B cell (primary cell): Measurements from ENCODE around the gene MRPL23. TPM values are rescaled to one million over a fixed set of nuclear protein-coding genes. Genes with fewer than 3 reads are reported as not detected.

Experiments used
- ATAC-seq: fragments of 200-7000 bp; cut with Tn5 transposase; one replicate; pipeline ENCODE4 v1.10.0; 2021; ENCODE audit warnings: low read depth, mild to moderate bottlenecking, moderate number of reproducible peaks, moderate library complexity
- CTCF ChIA-PET: fragments of 350-600 bp; sonication (Branson Sonifier 250); formaldehyde crosslinking; loops from one replicate; lab custom pipeline; 2021; ENCODE audit warnings: antibody characterized with exemption, inconsistent platforms; lab: Charles Lee
- POLR2A ChIA-PET: fragments of 350-600 bp; sonication (Branson Sonifier 250); formaldehyde crosslinking; loops from one replicate; lab custom pipeline; 2021; ENCODE audit warnings: antibody characterized with exemption; lab: Charles Lee
- DNase-seq: peaks from one replicate; pipeline ENCODE4 v3.0.0; 2013
- H2AFZ ChIP-seq: 2 replicates; pipeline ENCODE4 v1.6.1; 2012; ENCODE audit warnings: mild to moderate bottlenecking, low read depth, low read length; ENCODE audit not compliant: insufficient read depth, poor library complexity, severe bottlenecking
- H3K27ac ChIP-seq, 2 donors: 1 replicate in 1 of 2; 2 replicates in 1 of 2; pipeline ENCODE4 v1.5.1; 2012 to 2013; ENCODE audit warnings: low read length in 2 of 2, mild to moderate bottlenecking in 2 of 2, moderate library complexity in 1 of 2
- H3K27me3 ChIP-seq, 4 experiments: fragments of 200-600 bp in 1 of 4; sonication (generic) in 1 of 4; replicated peaks in 1 of 4; 1 replicate in 2 of 4; 2 replicates in 2 of 4; pipeline versions ENCODE4 v1.6.1 to v1.7.0; 2013 to 2016; ENCODE audit warnings: low read length in 3 of 4, mild to moderate bottlenecking in 2 of 4, mixed read lengths in 1 of 4, moderate library complexity in 1 of 4; ENCODE audit not compliant: insufficient read depth in 4 of 4, control insufficient read depth in 3 of 4; ENCODE audit errors: control extremely low read depth in 1 of 4
- H3K36me3 ChIP-seq, 2 experiments: replicated peaks in 1 of 2; 1 replicate in 1 of 2; 2 replicates in 1 of 2; pipeline versions ENCODE4 v1.6.1 to v1.7.1; 2013; ENCODE audit warnings: low read length in 1 of 2; ENCODE audit not compliant: insufficient read depth in 2 of 2, control insufficient read depth in 1 of 2; ENCODE audit errors: control extremely low read depth in 1 of 2, extremely low read depth in 1 of 2
- H3K4me1 ChIP-seq, 2 donors: fragments of 200-600 bp in 1 of 2; sonication (generic) in 1 of 2; 1 replicate in 1 of 2; 2 replicates in 1 of 2; pipeline versions ENCODE4 v1.5.1 to v1.6.1; 2013 to 2017; ENCODE audit warnings: low read length in 2 of 2; ENCODE audit not compliant: control insufficient read depth in 2 of 2, insufficient read depth in 2 of 2
- H3K4me2 ChIP-seq: replicated peaks from 2 replicates; pipeline ENCODE3; 2012; ENCODE audit warnings: mild to moderate bottlenecking, low read depth, low read length; ENCODE audit not compliant: poor library complexity, severe bottlenecking
- H3K4me3 ChIP-seq, 5 experiments: fragments of 200-600 bp in 1 of 5; sonication (generic) in 1 of 5; 1 replicate in 3 of 5; 2 replicates in 2 of 5; pipeline versions ENCODE4 v1.5.1 to v1.7.0; 2011 to 2016; ENCODE audit warnings: low read length in 4 of 5, mild to moderate bottlenecking in 4 of 5, low read depth in 2 of 5, control low read depth in 1 of 5, moderate library complexity in 1 of 5; ENCODE audit not compliant: insufficient read depth in 1 of 5; ENCODE audit errors: control extremely low read depth in 1 of 5, extremely low read depth in 1 of 5
- H3K79me2 ChIP-seq: fragments of 200-600 bp; sonication (generic); one replicate; pipeline ENCODE4 v1.6.0; 2016; ENCODE audit warnings: low read length; ENCODE audit not compliant: control insufficient read depth, insufficient read depth
- H3K9ac ChIP-seq: fragments of 200-600 bp; sonication (generic); 2 replicates; pipeline ENCODE4 v1.6.1; 2017; ENCODE audit warnings: mild to moderate bottlenecking, low read length, moderate library complexity
- H3K9me3 ChIP-seq, 3 donors: one replicate each; pipeline versions ENCODE4 v1.6.1 to v1.7.1; 2013; ENCODE audit warnings: low read length in 2 of 3; ENCODE audit not compliant: control insufficient read depth in 2 of 3, insufficient read depth in 1 of 3; ENCODE audit errors: control extremely low read depth in 1 of 3
- H4K20me1 ChIP-seq: 2 replicates; pipeline ENCODE4 v1.6.0; 2012; ENCODE audit warnings: mild to moderate bottlenecking, low read length; ENCODE audit not compliant: insufficient read depth, control insufficient read depth, poor library complexity, severe bottlenecking
- H3K27ac Mint-ChIP-seq: one replicate; pipeline ENCODE4 v1.8.0; 2021; ENCODE audit warnings: mixed read lengths
- H3K27me3 Mint-ChIP-seq: one replicate; pipeline ENCODE4 v1.8.0; 2021; ENCODE audit warnings: mixed read lengths
- H3K4me1 Mint-ChIP-seq: one replicate; pipeline ENCODE4 v1.8.0; 2021; ENCODE audit warnings: mixed read lengths
- H3K4me3 Mint-ChIP-seq: one replicate; pipeline ENCODE4 v1.8.0; 2021; ENCODE audit warnings: mixed read lengths
- H3K9me3 Mint-ChIP-seq: one replicate; pipeline ENCODE4 v1.8.0; 2022; ENCODE audit warnings: mixed read lengths; ENCODE audit not compliant: insufficient read depth
- CTCF ChIP-seq: fragments of 200-600 bp; IDR thresholded peaks from one replicate; pipeline ENCODE4 v1.8.0; 2022; ENCODE audit warnings: antibody characterized with exemption, mild to moderate bottlenecking
- EZH2 ChIP-seq: IDR thresholded peaks from 2 replicates; pipeline ENCODE4 v1.6.1; 2012; ENCODE audit warnings: borderline replicate concordance, low read depth, mild to moderate bottlenecking, moderate library complexity, low read length; ENCODE audit not compliant: insufficient read depth, poor library complexity, severe bottlenecking
- WGBS: methylation state at CpG from one replicate; pipeline ENCODE4 v1.1.5; 2013; ENCODE audit warnings: missing lambda C conversion rate; ENCODE audit not compliant: insufficient coverage; 5-methylcytosine and 5-hydroxymethylcytosine counted together
- intact Hi-C: fragments of 100-400 bp; cut with micrococcal nuclease; formaldehyde crosslinking; loops from one replicate; pipeline ENCODE4 v1.10.0; 2022
- polyA plus RNA-seq: library from polyadenylated mRNA; depleted of rRNA; stranded (reverse); fragments of >200 nt; gene quantifications from 2 replicates; pipeline ENCODE4 v1.2.3, GENCODE V29; 2012
- total RNA-seq, 2 donors: library from RNA; stranded (reverse); fragments of 120-200 nt in 1 of 2; gene quantifications; 1 replicate in 1 of 2; 2 replicates in 1 of 2; pipeline versions ENCODE4 v1.2.3 to v1.2.4, GENCODE V29; 2013 to 2022

Gene MRPL23
- total and polyA plus RNA-seq, 2 donors (not counting 1 experiment from before 2014, with no cell fraction given), result 47.8 to 63.2 TPM

- intact Hi-C loops, result no loop called here
- POLR2A ChIA-PET, result no interaction called here
- no peaks in the 10 kb centered on the region for H3K9me3 ChIP-seq
- no peak overlapping the region for H3K9ac ChIP-seq
- no peak for DNase-seq
- H3K27me3 Mint-ChIP-seq, result no peaks in the 10 kb centered on the region
- H3K4me3 Mint-ChIP-seq, result no peak overlapping the region
- H3K27me3 ChIP-seq, result no peaks in the 10 kb centered on the region
- no peak for TF ChIP-seq EZH2
- no peak for TF ChIP-seq CTCF
- no peaks in the 10 kb centered on the region for H3K4me1 Mint-ChIP-seq
- H2AFZ ChIP-seq, result no peak overlapping the region
- H3K27ac Mint-ChIP-seq, result no peak overlapping the region
- ATAC-seq, result no peak
- no CpG with 5 or more reads among the region's 17 CpGs for WGBS
- H3K9me3 Mint-ChIP-seq, result no peaks in the 10 kb centered on the region
- no peak overlapping the region for H3K4me2 ChIP-seq
- no peaks in the 10 kb centered on the region for H3K4me1 ChIP-seq
- no peaks in the 10 kb centered on the region for H3K79me2 ChIP-seq
- no peak overlapping the region for H3K27ac ChIP-seq
- no peak overlapping the region for H3K4me3 ChIP-seq
- no peaks in the 10 kb centered on the region for H3K36me3 ChIP-seq
- CTCF ChIA-PET, result no interaction called here
- no peaks in the 10 kb centered on the region for H4K20me1 ChIP-seq
These were observed 17.2 kb downstream of the MRPL23 start for GRCh38 chr11:1964348-1964747.

DNA sequence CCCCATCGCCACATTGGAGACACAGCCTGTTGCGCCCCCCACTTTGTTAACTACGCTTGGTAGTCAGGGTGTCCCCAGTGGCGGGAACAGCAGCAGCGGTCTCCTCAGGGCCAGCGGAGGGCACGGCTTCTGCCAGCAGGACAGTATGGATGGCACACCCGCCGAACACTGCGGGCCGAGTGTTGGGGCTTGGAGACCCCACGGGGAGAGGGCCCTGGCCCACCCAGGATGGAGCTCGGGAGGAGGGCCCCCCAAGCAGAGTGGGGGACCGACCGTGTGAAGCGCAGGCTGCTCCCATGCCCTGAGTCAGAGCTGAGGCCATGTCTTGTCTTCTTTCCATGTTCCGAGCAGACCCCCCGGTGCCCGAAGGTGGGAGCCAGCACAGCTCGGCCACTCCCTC lies 17.8 kb downstream of the MRPL23 start:
- Histone ChIP-seq H2AFZ (no peak overlapping the region), H3K9me3 (no peaks in the 10 kb centered on the region), H3K27ac (no peak overlapping the region), H3K4me3 (no peak overlapping the region), H4K20me1 (no peaks in the 10 kb centered on the region), H3K36me3 (no peaks in the 10 kb centered on the region), H3K79me2 (no peaks in the 10 kb centered on the region), H3K9ac (no peak overlapping the region), H3K4me2 (no peak overlapping the region), H3K27me3 (no peaks in the 10 kb centered on the region), H3K4me1 (no peaks in the 10 kb centered on the region)
- Mint-ChIP-seq H3K27ac (no peak overlapping the region), H3K4me3 (no peak overlapping the region), H3K9me3 (no peaks in the 10 kb centered on the region), H3K27me3 (no peaks in the 10 kb centered on the region), H3K4me1 (no peaks in the 10 kb centered on the region)
- ChIA-PET CTCF (no interaction called here), POLR2A (no interaction called here)
- intact Hi-C loops, result no loop called here
- ATAC-seq (no peak), DNase-seq (no peak)
- no CpG with 5 or more reads among the region's 20 CpGs for WGBS
- TF ChIP-seq EZH2 (no peak), CTCF (no peak)
